Endothelial cell of umbilical vein (primary cell): ENCODE data around the gene FRMD4A. TPM values are rescaled to one million over a fixed set of nuclear protein-coding genes. Genes with fewer than 3 reads are reported as not detected.

Source experiments
- BruUV-seq: library from RNA; stranded (reverse); fragments of 400-500 nt; replicated peaks from 2 replicates; lab custom pipeline; 2021; lab: Mats Ljungman, UMichigan
- CTCF ChIA-PET: fragments of 300-600, 350-600 bp; sonication (Branson Sonifier 250); formaldehyde crosslinking; loops from one replicate; lab custom pipeline; 2021; ENCODE audit warnings: antibody characterized with exemption, inconsistent platforms; lab: Charles Lee
- POLR2A ChIA-PET: fragments of 300-600, 350-600 bp; sonication (Branson Sonifier 250); formaldehyde crosslinking; loops from one replicate; lab custom pipeline; 2021; ENCODE audit warnings: antibody characterized with exemption, inconsistent platforms; lab: Charles Lee
- DNase-seq: peaks from one replicate; pipeline ENCODE4 v3.0.0-alpha.2; 2011; ENCODE audit warnings: low read depth, low spot score
- FAIRE-seq: peaks from 2 replicates; lab custom pipeline; 2011; peaks lifted over from hg19 to GRCh38; lab: Jason Lieb, UNC
- H2AFZ ChIP-seq: 2 replicates; pipeline ENCODE4 v1.6.0; 2012; ENCODE audit warnings: low read depth, low read length, control low read depth, inconsistent platforms
- H3K27ac ChIP-seq: 2 replicates; pipeline ENCODE4 v1.5.1; 2011; ENCODE audit warnings: low read depth, mild to moderate bottlenecking, control low read depth, low read length, moderate library complexity; ENCODE audit not compliant: insufficient read depth
- H3K27me3 ChIP-seq, 2 experiments: 2 replicates each; pipeline versions ENCODE4 v1.6.0 to v1.6.1; 2011; ENCODE audit warnings: low read length in 2 of 2, mixed read lengths in 1 of 2; ENCODE audit not compliant: control insufficient read depth in 2 of 2, insufficient read depth in 2 of 2
- H3K36me3 ChIP-seq, 2 experiments: 2 replicates in 1 of 2; 3 replicates in 1 of 2; pipeline ENCODE4 v1.5.1; 2011; ENCODE audit warnings: low read length in 2 of 2, mild to moderate bottlenecking in 1 of 2, moderate library complexity in 1 of 2; ENCODE audit not compliant: control insufficient read depth in 2 of 2, insufficient read depth in 2 of 2; ENCODE audit errors: extremely low read depth in 1 of 2
- H3K4me1 ChIP-seq: 3 replicates; pipeline ENCODE4 v1.5.1; 2011; ENCODE audit warnings: mild to moderate bottlenecking, low read length; ENCODE audit not compliant: control insufficient read depth, insufficient read depth; ENCODE audit errors: extremely low read depth
- H3K4me2 ChIP-seq: 2 replicates; pipeline ENCODE4 v1.6.1; 2011; ENCODE audit warnings: low read length, control low read depth, mixed read lengths; ENCODE audit not compliant: insufficient read depth
- H3K4me3 ChIP-seq, 3 experiments: fragments of 200-600 bp in 1 of 3; sonication (generic), shearing (Covaris generic) in 1 of 3; replicated peaks in 1 of 3; 2 replicates each; pipeline ENCODE4 v1.5.1; 2011 to 2016; ENCODE audit warnings: control low read depth in 3 of 3, low read length in 3 of 3, mild to moderate bottlenecking in 2 of 3, inconsistent platforms in 1 of 3, low read depth in 1 of 3, moderate library complexity in 1 of 3; ENCODE audit not compliant: insufficient read depth in 1 of 3
- H3K79me2 ChIP-seq: 2 replicates; pipeline ENCODE4 v1.6.0; 2012; ENCODE audit warnings: low read length, inconsistent platforms; ENCODE audit not compliant: control insufficient read depth, insufficient read depth
- H3K9ac ChIP-seq: replicated peaks from 2 replicates; pipeline ENCODE3; 2011; ENCODE audit warnings: low read length, control low read depth; ENCODE audit not compliant: insufficient read depth; ENCODE audit errors: extremely low read depth
- H3K9me1 ChIP-seq: replicated peaks from 3 replicates; pipeline ENCODE4 v1.6.0; 2011; ENCODE audit warnings: mild to moderate bottlenecking, low read length; ENCODE audit not compliant: control insufficient read depth, insufficient read depth; ENCODE audit errors: extremely low read depth
- H3K9me3 ChIP-seq: replicated peaks from 2 replicates; pipeline ENCODE4 v1.5.1; 2012; ENCODE audit warnings: low read length, inconsistent platforms; ENCODE audit not compliant: control insufficient read depth, insufficient read depth
- H4K20me1 ChIP-seq: replicated peaks from 2 replicates; pipeline ENCODE3; 2011; ENCODE audit warnings: mild to moderate bottlenecking, low read length; ENCODE audit not compliant: control insufficient read depth, insufficient read depth; ENCODE audit errors: extremely low read depth
- EZH2 ChIP-seq: IDR thresholded peaks from 2 replicates; pipeline ENCODE4 v1.6.1; 2012; ENCODE audit warnings: borderline replicate concordance, low read depth, mild to moderate bottlenecking, moderate library complexity, low read length, inconsistent platforms; ENCODE audit not compliant: severe bottlenecking
- FOS ChIP-seq: IDR thresholded peaks from 2 replicates; pipeline ENCODE4 v1.6.1; 2011; ENCODE audit warnings: mild to moderate bottlenecking, low read length, moderate library complexity, borderline replicate concordance; ENCODE audit not compliant: insufficient read depth
- GATA2 ChIP-seq: IDR thresholded peaks from 2 replicates; pipeline ENCODE4 v1.7.0; 2011; ENCODE audit warnings: low read depth, mild to moderate bottlenecking, moderate library complexity, mixed read lengths, low read length; ENCODE audit not compliant: insufficient read length, insufficient read depth
- JUN ChIP-seq: IDR thresholded peaks from 2 replicates; pipeline ENCODE4 v1.6.1; 2011; ENCODE audit warnings: borderline replicate concordance, low read depth; ENCODE audit not compliant: insufficient read length, insufficient read depth
- MYC ChIP-seq: IDR thresholded peaks from one replicate; pipeline ENCODE4 v1.6.1; 2011; ENCODE audit warnings: mild to moderate bottlenecking, low read depth, low read length
- POLR2A ChIP-seq: IDR thresholded peaks from 2 replicates; pipeline ENCODE4 v1.6.1; 2012; ENCODE audit warnings: low read depth, mild to moderate bottlenecking, control low read depth, low read length
- POLR2AphosphoS5 ChIP-seq: IDR thresholded peaks from 2 replicates; pipeline ENCODE4 v1.6.1; 2012; ENCODE audit warnings: low read depth, mild to moderate bottlenecking, control low read depth, low read length, moderate library complexity; ENCODE audit not compliant: insufficient read depth
- dilution Hi-C: fragments of 300-500 bp; cut with MboI; formaldehyde crosslinking; loops from one replicate; pipeline ENCODE4 v1.15.0; 2019; ENCODE audit warnings: low sequenced_read_pairs; ENCODE audit not compliant: extremely low pct_ligation_motif_present
- intact Hi-C: fragments of 100-400 bp; cut with micrococcal nuclease; formaldehyde crosslinking; loops from one replicate; pipeline ENCODE4 v1.10.0; 2022
- polyA plus RNA-seq, 4 experiments: library from polyadenylated mRNA; depleted of rRNA in 3 of 4; stranded (reverse) in 3 of 4; unstranded in 1 of 4; fragments of >200 nt; gene quantifications; 2 replicates each; pipeline versions ENCODE4 v1.2.1 to v1.2.3, GENCODE V29; 2011 to 2012; ENCODE audit warnings: missing spikeins in 1 of 4
- total RNA-seq: library from RNA; stranded (reverse); gene quantifications from 2 replicates; pipeline ENCODE4 v1.2.3, GENCODE V29; 2021
- TF ChIP-seq, protein P1 (sequence below): IDR thresholded peaks from 2 replicates; pipeline ENCODE4 v1.6.1; 2011; ENCODE audit not compliant: insufficient read depth, insufficient read length
- TF ChIP-seq, protein P2 (sequence below), 2 donors: IDR thresholded peaks; 1 replicate in 1 of 2; 2 replicates in 1 of 2; pipeline ENCODE4 v1.5.1; 2011; ENCODE audit warnings: low read length in 2 of 2, mild to moderate bottlenecking in 2 of 2, moderate library complexity in 2 of 2, control low read depth in 1 of 2, inconsistent platforms in 1 of 2, low read depth in 1 of 2; ENCODE audit not compliant: insufficient read depth in 1 of 2; ENCODE audit errors: extremely low read depth in 1 of 2

Gene FRMD4A
- total and polyA plus RNA-seq, 2 donors (not counting 3 experiments of a cell fraction or from before 2014, with no cell fraction given) = 123 to 148 TPM

DNA sequence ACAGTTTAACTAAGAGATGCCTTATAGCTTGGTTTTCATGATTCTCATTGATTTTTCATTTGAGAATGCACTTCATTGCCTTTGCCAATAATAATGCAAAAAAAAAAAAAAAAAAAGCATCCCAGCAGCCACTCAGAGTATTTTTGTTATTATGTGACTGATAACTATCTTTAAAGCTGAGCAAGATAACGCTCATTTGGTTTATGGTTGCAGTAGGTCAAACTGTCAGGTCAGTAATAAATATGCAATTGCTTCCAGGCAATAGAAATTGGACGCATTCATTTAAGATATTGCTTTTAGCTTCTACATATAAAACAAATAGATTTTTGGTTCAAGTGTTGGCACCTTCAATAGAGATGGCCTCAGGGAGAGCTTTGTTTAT lies 528.8 kb downstream of the FRMD4A start:
- Histone ChIP-seq H3K9me1 (no peaks in the 10 kb centered on the region), H4K20me1 (peaks cover 2% of the 10 kb centered on the region), H3K27me3 (no peaks in the 10 kb centered on the region), H3K79me2 (peaks cover 82% of the 10 kb centered on the region), H3K36me3 (peaks cover 0 to 8% of the 10 kb centered on the region in 2 experiments), H3K27ac (no peak overlapping the region), H3K4me1 (peaks cover 38% of the 10 kb centered on the region), H3K4me2 (peak overlapping the region; percentile 33), H3K9me3 (no peaks in the 10 kb centered on the region), H3K9ac (no peak overlapping the region), H2AFZ (no peak overlapping the region), H3K4me3 (no peak overlapping the region)
- TF ChIP-seq, protein P1, sequence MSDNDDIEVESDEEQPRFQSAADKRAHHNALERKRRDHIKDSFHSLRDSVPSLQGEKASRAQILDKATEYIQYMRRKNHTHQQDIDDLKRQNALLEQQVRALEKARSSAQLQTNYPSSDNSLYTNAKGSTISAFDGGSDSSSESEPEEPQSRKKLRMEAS = no peak
- TF ChIP-seq EZH2 = no peak
- no peak for TF ChIP-seq MYC
- TF ChIP-seq, protein P2, sequence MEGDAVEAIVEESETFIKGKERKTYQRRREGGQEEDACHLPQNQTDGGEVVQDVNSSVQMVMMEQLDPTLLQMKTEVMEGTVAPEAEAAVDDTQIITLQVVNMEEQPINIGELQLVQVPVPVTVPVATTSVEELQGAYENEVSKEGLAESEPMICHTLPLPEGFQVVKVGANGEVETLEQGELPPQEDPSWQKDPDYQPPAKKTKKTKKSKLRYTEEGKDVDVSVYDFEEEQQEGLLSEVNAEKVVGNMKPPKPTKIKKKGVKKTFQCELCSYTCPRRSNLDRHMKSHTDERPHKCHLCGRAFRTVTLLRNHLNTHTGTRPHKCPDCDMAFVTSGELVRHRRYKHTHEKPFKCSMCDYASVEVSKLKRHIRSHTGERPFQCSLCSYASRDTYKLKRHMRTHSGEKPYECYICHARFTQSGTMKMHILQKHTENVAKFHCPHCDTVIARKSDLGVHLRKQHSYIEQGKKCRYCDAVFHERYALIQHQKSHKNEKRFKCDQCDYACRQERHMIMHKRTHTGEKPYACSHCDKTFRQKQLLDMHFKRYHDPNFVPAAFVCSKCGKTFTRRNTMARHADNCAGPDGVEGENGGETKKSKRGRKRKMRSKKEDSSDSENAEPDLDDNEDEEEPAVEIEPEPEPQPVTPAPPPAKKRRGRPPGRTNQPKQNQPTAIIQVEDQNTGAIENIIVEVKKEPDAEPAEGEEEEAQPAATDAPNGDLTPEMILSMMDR (IDR thresholded peaks at IDR 0.05; ENCODE audit: extremely low read depth in 1 of 2, insufficient read depth in 1 of 2, low read depth in 1 of 2, low read length in 2 of 2) = no peak
- no peak for TF ChIP-seq POLR2AphosphoS5
- TF ChIP-seq GATA2 = no peak
- no peak for TF ChIP-seq JUN
- TF ChIP-seq POLR2A = no peak
- no peak for TF ChIP-seq FOS
- ChIA-PET POLR2A (no interaction called here), CTCF (interaction anchor here (1.0 to 1.2 kb wide), 3 partner anchors 9 to 292 kb away, joined by 3 to 7 read pairs (median 3); no protein-coding TSS in a partner anchor)
- DNase-seq (no peak), FAIRE-seq (no peak)
- intact Hi-C loops = loop anchor here (2.0 kb wide), 1 partner anchor 13 kb away; no protein-coding TSS in a partner anchor
- dilution Hi-C loops = no loop called here
- BruUV-seq = no TSS peak
